ENCODE results near the gene SCLT1. TPM values are rescaled to one million over a fixed set of nuclear protein-coding genes. Genes with fewer than 3 reads are reported as not detected.
"Not testable (repeated sequence)": the region's sequence is repeated elsewhere in the genome, so short reads cannot be mapped to it uniquely, and the experiment has no call there.

Gene SCLT1
- total RNA-seq, 1 experiment from 2014 or later: 15.2 TPM

- POLR2A ChIA-PET (ENCODE audit: unreplicated experiment): no interaction called here
- Histone ChIP-seq H4K20me1 (ENCODE audit: low read length) (no peaks in the 10 kb centered on the region), H3K27ac (ENCODE audit: low read length) (no peak overlapping the region), H3K9me2 (replicated peaks; ENCODE audit: low read length) (no peaks in the 10 kb centered on the region), H3K27me3 (ENCODE audit: low read length) (no peaks in the 10 kb centered on the region), H3K36me3 (ENCODE audit: low read depth, low read length) (peaks cover 12% of the 10 kb centered on the region), H3K4me3 (ENCODE audit: low read length) (no peak overlapping the region), H3F3A (ENCODE audit: low read length, unreplicated experiment) (no peaks in the 10 kb centered on the region), H3K4me2 (ENCODE audit: low read length) (no peak overlapping the region), H2AFZ (ENCODE audit: low read length) (no peak overlapping the region), H3K9me3 (ENCODE audit: low read length) (no peaks in the 10 kb centered on the region), H3K4me1 (ENCODE audit: insufficient read depth, low read length) (no peaks in the 10 kb centered on the region), H3K9ac (ENCODE audit: low read length) (no peak overlapping the region), H3K79me2 (ENCODE audit: low read length) (peaks cover 24% of the 10 kb centered on the region)
- ATAC-seq (no peak), DNase-seq (no peak)
- TF ChIP-seq EZH2phosphoT487 (IDR thresholded peaks at IDR 0.05; ENCODE audit: borderline replicate concordance, low read length) (no peak), CTCF (conservative IDR thresholded peaks at IDR 0.05; ENCODE audit: low read depth, low read length) (no peak), EZH2 (IDR thresholded peaks at IDR 0.05; ENCODE audit: low read length, unreplicated experiment) (no peak)
- intact Hi-C loops (cut with micrococcal nuclease): no loop called here
- no TSS peak for BruUV-seq (replicated peaks)
- CTCF ChIA-PET: no interaction called here
These were observed 13.2 kb downstream of the SCLT1 start for GRCh38 chr4:129080129-129080528.

- Histone ChIP-seq H3F3A (ENCODE audit: low read length, unreplicated experiment) (no peaks in the 10 kb centered on the region), H3K27me3 (ENCODE audit: low read length) (no peaks in the 10 kb centered on the region), H3K9ac (ENCODE audit: low read length) (no peak overlapping the region), H3K27ac (ENCODE audit: low read length) (no peak overlapping the region), H4K20me1 (ENCODE audit: low read length) (no peaks in the 10 kb centered on the region), H3K9me2 (replicated peaks; ENCODE audit: low read length) (no peaks in the 10 kb centered on the region), H3K79me2 (ENCODE audit: low read length) (0 out of 2 replicates have a peak, but pooled peaks cover 2% of the 10 kb centered on the region), H3K9me3 (ENCODE audit: low read length) (no peaks in the 10 kb centered on the region), H3K4me3 (ENCODE audit: low read length) (no peak overlapping the region), H3K36me3 (ENCODE audit: low read depth, low read length) (peaks cover 18% of the 10 kb centered on the region), H3K4me1 (ENCODE audit: insufficient read depth, low read length) (no peaks in the 10 kb centered on the region), H3K4me2 (ENCODE audit: low read length) (no peak overlapping the region), H2AFZ (ENCODE audit: low read length) (no peak overlapping the region)
- POLR2A ChIA-PET (ENCODE audit: unreplicated experiment): no interaction called here
- CTCF ChIA-PET: no interaction called here
- ATAC-seq (no peak), DNase-seq (no peak)
- TF ChIP-seq EZH2phosphoT487 (IDR thresholded peaks at IDR 0.05; ENCODE audit: borderline replicate concordance, low read length): no peak
- intact Hi-C loops (cut with micrococcal nuclease): no loop called here
- BruUV-seq (replicated peaks): no TSS peak
These were observed 16.0 kb downstream of the SCLT1 start for GRCh38 chr4:129077326-129077725.

GRCh38 chr4:129069537-129069936, 23.8 kb downstream of the SCLT1 start:
- ATAC-seq; H3K4me3 ChIP-seq (ENCODE audit: low read length); H3K36me3 ChIP-seq (ENCODE audit: low read depth, low read length); H3K9ac ChIP-seq (ENCODE audit: low read length); H3K9me2 ChIP-seq (replicated peaks; ENCODE audit: low read length); H3K27ac ChIP-seq (ENCODE audit: low read length); H4K20me1 ChIP-seq (ENCODE audit: low read length); intact Hi-C loops (cut with micrococcal nuclease); H3F3A ChIP-seq (ENCODE audit: low read length, unreplicated experiment); DNase-seq; H3K27me3 ChIP-seq (ENCODE audit: low read length); H3K4me2 ChIP-seq (ENCODE audit: low read length); CTCF ChIA-PET; POLR2A ChIA-PET (ENCODE audit: unreplicated experiment); H3K4me1 ChIP-seq (ENCODE audit: insufficient read depth, low read length); BruUV-seq (replicated peaks); H3K79me2 ChIP-seq (ENCODE audit: low read length); H3K9me3 ChIP-seq (ENCODE audit: low read length); H2AFZ ChIP-seq (ENCODE audit: low read length): not testable (repeated sequence)

GRCh38 chr4:129064717-129065116, 28.6 kb downstream of the SCLT1 start:
- ChIA-PET CTCF (no interaction called here), POLR2A (ENCODE audit: unreplicated experiment) (no interaction called here)
- TF ChIP-seq CTCF (conservative IDR thresholded peaks at IDR 0.05; ENCODE audit: low read depth, low read length): no peak
- no peak for TF ChIP-seq EZH2 (IDR thresholded peaks at IDR 0.05; ENCODE audit: low read length, unreplicated experiment)
- TF ChIP-seq EZH2phosphoT487 (IDR thresholded peaks at IDR 0.05; ENCODE audit: borderline replicate concordance, low read length): no peak
- Histone ChIP-seq H2AFZ (ENCODE audit: low read length) (no peak overlapping the region), H3K27me3 (ENCODE audit: low read length) (no peaks in the 10 kb centered on the region), H3K9me3 (ENCODE audit: low read length) (peaks cover 7% of the 10 kb centered on the region; the same call in 1 of the 2 replicates), H3K9me2 (replicated peaks; ENCODE audit: low read length) (no peaks in the 10 kb centered on the region), H3K4me3 (ENCODE audit: low read length) (0 out of 2 replicates have a peak overlapping the region, but pooled peaks have one; percentile 7), H3F3A (ENCODE audit: low read length, unreplicated experiment) (no peaks in the 10 kb centered on the region), H4K20me1 (ENCODE audit: low read length) (no peaks in the 10 kb centered on the region), H3K36me3 (ENCODE audit: low read depth, low read length) (peaks cover 37% of the 10 kb centered on the region), H3K79me2 (ENCODE audit: low read length) (0 out of 2 replicates have a peak, but pooled peaks cover 3% of the 10 kb centered on the region), H3K27ac (ENCODE audit: low read length) (0 out of 2 replicates have a peak overlapping the region, but pooled peaks have one; percentile 13), H3K9ac (ENCODE audit: low read length) (no peak overlapping the region), H3K4me2 (ENCODE audit: low read length) (peak overlapping the region; percentile 45), H3K4me1 (ENCODE audit: insufficient read depth, low read length) (peaks cover 18% of the 10 kb centered on the region)
- peak; percentile 75 for DNase-seq
- intact Hi-C loops (cut with micrococcal nuclease): no loop called here
- BruUV-seq (replicated peaks): no TSS peak
- peak; percentile 69 for ATAC-seq

Data from PC-3 (cell line).